ENCODE data around the gene HNF1B.
"Not testable (repeated sequence)": the region's sequence is repeated elsewhere in the genome, so short reads cannot be mapped to it uniquely, and the experiment has no call there.

HNF1B gene

DNA sequence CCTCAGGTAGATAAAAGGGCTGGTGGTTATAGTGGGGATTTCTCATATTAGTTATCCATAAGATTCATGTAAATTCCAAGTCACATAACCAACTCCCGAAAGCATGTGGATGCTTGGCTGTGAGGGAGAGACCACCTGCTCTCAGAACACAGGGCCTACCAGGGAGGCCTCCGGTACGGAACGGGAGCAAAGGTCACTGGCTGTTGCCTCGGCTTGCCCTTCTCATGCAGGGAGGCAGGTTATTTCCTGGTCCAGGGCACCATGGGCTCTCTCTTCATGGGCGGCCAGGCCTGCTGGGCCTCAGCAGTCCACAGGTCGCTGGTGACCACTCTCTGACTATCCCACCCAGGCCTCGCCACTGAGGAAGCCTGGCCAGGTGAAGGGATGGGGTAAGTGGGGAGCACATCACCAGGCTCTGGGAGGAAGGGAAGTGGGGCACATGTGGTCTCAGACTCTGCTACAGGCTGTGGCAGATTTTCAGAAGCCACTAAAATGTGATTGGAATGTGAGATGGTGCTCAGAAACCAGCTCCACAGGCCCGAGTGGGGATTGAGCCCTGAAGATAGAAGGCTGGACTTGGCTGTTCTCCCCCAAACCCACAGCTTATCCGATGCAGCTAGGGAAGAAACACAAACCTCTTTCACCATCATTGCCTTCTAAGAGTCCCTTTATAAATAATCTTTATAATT lies 45.4 kb downstream of the HNF1B start:
- no peak for DNase-seq

DNA sequence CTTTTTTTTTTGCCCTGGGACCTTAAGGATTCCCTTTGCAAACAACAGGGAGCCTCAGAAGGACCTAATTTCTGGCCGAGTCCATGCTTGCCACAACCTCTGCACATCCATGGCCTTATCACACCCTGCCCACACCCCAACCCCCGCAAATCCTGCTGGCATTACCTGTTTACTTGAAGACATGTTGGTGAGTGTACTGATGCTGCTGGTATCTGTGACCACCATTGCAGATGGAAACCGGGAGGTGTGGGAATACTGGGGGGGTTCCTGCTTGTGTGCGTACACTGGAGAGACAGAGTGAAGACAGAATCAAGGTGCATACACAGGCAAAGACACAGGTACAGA lies 46.0 kb downstream of the HNF1B start:
- no peak for DNase-seq

DNA sequence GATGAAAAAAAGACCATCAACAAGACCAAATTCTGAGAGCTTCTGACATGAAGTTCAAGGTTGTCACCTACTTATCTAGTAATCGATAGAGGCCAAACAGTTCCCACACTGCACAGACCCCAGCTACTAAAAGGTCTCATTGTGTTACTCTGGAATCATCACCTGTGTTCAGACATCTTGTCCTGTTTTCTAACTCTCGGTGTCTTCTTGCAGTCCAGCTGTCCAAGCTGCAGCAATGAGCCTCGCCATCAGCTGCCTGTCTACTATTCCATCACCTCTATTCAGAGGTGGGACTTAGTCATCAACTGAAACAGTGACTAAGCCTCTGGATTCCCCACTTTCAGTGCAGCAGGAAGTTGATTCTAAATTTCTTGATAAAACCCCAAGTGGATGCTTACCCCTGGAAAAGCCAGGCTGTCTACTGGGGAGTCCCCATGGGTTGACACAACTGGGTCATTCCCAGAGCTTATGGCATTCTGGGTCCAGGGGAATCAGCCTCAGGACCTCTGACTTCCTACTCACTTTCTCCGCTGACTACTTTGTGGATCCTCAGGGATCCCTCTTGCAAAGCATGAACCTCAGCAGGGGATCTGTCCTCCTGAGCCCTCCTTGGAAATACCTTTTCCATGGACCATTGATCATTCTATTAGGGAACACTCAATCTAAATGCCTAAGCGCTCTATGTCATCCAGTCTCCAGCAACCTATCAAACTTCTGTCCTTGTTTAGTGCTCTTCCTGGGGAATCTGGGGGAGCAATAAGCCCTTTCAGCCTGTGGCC lies 46.5 kb downstream of the HNF1B start:
- DNase-seq = no peak

DNA sequence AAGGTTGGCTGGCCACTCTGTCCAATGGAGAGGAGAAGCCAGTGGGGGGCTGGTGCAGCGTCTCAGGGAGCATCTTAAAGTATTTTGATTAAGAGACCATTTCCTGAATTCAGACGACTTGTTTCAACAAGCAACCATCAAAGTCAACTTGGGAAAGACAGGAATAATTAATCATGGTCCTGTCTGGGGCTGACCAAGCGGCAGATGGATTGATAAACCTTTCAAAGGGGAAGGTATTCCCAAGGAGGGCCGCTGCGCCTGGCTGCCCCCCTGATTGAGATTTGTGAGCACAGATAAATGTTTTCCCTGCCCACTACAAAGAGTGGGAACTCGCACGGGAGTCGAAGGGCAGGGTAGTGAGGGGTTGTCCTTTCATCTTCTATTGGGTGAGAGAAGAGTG lies 47.5 kb downstream of the HNF1B start:
- no peak for DNase-seq

DNA sequence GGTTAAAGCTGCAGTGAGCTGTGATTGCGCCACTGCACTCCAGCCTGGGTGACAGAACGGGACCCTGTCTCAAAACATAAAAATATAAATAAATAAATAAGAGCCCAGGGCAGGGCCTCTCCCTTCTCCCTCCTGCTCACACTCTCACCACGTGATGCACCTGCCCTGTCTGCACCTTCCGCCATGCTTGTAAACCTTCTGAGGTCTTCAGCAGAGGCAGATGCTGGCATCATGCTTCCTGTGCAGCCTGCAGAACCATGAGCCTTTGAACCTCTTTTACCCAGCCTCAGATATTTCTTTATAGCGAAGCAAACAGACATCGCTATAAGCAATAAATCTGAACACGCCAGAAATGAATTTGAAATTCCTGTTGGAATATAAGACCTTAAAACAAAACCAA lies 48.5 kb downstream of the HNF1B start:
- DNase-seq = no peak

- no peak for DNase-seq
Observed at GRCh38 chr17:37695726-37696125, 49.1 kb downstream of the HNF1B start.

DNA sequence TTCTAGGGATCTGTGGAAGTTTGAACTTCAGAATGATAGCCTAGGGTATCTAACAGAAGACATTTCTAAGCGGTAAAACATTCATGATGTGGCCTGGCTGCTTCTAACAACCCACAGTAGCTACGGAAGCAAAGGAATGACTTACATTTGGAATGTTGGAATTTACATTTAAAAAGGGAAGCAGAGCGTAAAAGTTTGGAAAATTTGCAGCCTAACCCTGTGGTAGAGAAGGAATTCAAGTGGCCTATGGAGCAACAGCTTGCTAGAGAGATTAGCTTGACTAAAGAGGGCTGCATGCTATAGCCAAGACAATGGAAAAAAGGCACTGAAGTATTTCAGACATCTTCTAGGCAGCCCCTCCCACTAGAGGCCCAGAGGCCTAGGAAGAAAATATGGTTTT lies 50.1 kb downstream of the HNF1B start:
- no peak for DNase-seq

DNA sequence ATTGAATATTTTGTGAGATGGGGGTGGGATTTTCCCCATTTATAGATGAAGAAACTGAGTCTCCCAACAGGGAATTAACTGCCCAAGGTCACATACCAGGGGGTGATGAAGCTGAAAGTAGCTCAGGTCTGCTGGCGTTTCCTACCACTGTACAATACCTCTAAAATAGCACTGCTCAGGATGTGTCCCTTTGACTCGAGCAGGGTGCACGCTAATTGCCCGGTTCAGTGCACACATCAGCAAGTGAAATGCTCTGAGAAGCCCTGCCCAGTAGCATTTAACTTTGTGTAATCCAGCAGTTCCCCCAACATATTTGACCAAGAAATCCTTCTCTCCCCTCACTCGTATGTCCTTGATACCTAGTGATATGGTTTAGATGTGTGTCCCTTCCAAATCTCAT lies 51.5 kb downstream of the HNF1B start:
- no peak for DNase-seq

GRCh38 chr17:37691807-37692206 lies 53.1 kb downstream of the HNF1B start:
- DNase-seq = no peak

DNA sequence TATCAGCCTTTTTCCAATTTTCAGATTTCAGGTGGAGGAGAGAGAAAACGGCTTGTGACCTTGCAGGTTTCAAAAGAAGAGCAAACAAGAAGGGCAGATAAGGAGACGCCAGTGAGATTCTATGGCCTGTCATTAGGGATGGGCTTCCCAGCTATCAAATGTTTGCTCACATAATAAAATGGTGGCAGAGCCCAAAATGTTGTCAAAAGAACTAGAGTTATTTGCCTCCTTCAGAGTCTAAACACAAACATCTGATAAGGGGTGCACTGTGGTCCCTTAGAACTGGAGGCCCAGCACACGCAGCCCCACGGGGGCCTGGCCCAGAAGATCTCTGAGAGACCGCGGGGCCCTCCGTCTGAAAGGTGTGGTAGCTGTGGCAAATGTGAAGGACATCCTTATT lies 55.5 kb downstream of the HNF1B start:
- DNase-seq = no peak

GRCh38 chr17:37683454-37683984 lies 61.3 kb downstream of the HNF1B start:
- no peak for DNase-seq

DNA sequence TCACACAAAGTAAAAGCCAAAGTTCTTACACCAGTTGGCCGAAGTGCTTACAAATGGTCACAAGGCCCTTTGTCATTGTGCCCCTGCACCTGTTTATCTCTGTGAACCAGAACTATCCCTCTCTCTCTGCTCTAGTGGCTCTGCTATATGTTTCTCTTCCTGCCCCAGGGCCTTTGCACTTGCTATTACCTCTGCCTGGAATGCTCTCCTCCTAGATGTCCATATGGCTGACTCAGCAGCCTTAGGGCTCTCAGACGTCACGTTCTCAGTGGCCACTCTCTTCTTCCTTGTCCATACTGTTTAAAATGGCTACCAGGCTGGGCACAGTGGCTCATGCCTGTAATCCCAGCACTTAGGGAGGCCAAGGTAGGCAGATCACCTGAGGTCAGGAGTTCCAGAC lies 62.9 kb downstream of the HNF1B start:
- no peak for DNase-seq

DNA sequence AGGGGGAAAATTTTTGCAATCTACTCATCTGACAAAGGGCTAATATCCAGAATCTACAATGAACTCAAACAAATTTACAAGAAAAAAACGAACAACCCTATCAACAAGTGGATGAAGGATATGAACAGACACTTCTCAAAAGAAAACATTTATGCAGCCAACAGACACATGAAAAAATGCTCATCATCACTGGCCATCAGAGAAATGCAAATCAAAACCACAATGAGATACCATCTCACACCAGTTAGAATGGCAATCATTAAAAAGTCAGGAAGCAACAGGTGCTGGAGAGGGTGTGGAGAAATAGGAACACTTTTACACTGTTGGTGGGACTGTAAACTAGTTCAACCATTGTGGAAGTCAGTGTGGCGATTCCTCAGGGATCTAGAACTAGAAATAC lies 64.9 kb downstream of the HNF1B start:
- DNase-seq = not testable (repeated sequence)

DNA sequence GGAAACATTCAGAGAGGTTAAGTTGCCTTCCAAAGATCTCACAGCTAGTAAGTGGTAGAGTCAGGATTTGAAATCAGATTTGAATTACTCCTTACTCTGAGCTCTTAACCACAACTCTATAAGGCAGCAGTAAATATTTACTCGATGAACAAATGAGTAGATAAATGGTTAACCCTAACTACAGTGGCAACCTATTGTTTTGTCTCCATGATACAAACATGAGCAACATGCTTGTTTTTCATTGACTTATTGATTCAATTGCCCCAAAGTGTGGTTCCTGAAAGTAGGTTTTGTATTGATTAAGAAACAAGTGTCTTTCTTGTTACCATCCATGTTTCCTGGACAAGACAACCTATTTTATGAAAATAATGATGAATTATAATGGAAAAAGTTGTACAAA lies 66.8 kb downstream of the HNF1B start:
- no peak for DNase-seq

DNA sequence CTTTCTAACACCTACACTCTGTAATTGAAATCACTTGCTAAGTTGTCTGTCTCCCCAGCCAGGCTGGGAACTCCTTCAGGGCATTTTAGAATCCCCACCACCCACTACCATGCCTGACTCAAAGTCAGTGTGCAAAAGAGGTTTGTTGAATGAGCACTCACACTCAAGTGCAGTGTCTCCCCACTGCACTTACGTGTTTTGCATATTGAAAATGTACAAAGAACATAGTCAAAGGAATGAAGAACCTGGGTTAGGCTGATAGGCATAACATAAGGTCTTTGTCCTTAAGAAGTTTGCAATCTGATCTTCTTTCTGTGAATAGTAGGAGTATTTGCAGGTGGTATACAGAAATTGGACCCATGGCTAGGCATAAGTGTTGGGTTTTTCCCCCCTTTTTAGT lies 67.8 kb downstream of the HNF1B start:
- no peak for DNase-seq

DNA sequence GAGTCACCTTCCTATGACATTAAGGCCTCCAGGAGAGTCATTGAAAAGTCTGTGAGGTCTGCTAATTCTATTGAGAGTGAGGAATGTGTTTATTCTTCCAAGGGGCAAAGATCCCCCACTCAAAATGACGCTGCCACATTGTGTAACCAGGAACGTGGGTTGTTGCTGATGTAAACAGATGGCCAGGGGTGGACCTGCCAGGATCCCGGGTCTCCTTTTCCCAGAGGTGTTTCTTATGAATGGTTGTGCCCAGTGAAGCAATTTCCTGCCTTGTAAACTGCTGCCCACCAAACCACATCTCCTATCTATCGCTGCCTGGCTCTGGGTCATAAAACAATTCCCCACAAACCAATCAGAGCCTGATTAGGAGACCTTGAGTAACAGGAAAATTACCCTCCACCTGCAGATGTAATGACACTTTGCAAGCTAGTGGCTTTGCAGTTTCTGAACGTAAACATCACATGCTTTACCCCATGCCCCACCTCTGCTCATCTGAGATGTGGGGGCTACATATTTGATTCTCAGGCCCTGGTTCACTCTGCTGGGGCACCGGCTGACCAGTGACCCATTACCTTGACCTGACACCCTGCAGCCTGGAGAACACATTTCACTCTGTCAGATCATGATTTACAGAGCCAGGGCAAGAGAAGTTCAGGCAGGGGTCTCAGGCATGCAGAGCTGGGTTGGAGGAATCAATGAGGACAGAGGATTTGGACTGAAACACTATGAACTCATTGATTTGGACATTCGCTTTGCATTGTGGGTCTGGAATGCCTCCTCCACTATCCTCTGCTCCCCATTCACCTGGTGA lies 68.5 kb downstream of the HNF1B start:
- no peak for DNase-seq

DNA sequence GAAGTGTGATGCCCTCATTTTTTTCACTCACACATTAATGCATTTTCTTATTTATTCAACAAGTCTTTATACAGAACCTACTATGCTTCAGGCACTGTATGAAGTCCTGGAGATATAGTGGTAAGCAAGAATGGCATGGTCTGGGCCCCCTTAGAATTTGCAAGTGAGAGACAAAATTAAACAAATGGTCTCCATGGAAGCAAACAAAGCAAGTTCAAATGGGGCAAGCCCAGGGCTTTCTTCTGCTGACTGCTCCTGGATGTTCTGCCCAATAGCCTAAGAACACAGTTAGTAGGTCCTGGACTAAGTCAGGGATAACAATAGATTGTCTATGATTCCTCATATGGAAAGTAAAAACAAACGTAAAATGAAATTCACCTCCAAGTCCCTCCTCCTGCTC lies 70.3 kb downstream of the HNF1B start:
- DNase-seq = no peak

DNA sequence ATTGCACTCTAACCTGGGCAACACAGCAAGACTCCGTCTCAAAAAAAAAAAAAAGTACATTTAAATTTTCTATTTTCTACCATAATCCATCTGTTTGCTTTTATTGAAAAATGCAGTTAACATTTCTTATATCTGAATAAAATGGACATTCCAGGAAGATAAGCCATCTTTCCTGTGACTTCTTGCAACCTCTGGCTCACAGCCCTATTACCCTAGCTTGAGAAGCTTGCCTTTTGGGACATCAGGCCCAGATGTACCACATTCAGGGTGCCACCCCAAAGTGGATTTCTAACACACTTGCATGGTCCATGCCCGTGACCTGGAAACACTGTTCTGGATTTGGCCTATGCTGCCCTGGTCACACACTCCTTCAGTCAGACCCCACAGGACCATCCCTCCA lies 71.5 kb downstream of the HNF1B start:
- DNase-seq = no peak

- DNase-seq = no peak
Observed at GRCh38 chr17:37672548-37673078, 72.2 kb downstream of the HNF1B start.

DNA sequence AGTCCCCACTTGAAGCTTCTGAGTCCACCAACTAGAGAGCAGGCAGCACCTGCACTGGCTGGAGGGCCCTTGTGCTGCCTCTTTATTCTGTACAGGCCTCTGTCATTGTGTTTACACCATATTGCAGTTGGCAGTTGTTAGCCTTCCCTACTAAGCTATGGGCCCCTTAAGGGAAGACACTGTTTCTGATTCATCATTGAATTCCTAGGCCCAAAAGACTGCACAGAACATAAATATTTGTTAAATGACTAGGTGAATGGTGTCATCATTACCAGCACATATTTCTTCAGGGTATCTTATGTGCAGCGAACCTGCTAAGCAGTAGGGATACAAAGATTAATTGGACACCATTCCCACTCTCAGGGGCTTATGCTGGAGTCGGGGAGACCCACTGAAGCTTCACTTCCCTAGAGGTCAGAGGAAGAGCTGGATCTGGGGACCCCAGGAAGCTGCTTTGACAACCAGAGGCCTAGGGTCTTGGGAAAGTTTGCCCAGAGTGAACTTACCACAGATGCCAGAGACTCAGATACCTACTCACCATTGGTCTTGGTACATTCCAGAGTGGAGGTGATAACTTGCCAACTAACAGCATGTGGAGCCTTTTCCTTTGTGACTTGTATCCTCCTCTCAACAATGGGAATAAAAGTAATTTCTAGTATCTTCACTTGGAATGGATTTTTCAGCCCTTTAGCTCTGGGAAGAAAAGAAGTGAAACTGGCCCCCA lies 72.9 kb downstream of the HNF1B start:
- DNase-seq = no peak

DNA sequence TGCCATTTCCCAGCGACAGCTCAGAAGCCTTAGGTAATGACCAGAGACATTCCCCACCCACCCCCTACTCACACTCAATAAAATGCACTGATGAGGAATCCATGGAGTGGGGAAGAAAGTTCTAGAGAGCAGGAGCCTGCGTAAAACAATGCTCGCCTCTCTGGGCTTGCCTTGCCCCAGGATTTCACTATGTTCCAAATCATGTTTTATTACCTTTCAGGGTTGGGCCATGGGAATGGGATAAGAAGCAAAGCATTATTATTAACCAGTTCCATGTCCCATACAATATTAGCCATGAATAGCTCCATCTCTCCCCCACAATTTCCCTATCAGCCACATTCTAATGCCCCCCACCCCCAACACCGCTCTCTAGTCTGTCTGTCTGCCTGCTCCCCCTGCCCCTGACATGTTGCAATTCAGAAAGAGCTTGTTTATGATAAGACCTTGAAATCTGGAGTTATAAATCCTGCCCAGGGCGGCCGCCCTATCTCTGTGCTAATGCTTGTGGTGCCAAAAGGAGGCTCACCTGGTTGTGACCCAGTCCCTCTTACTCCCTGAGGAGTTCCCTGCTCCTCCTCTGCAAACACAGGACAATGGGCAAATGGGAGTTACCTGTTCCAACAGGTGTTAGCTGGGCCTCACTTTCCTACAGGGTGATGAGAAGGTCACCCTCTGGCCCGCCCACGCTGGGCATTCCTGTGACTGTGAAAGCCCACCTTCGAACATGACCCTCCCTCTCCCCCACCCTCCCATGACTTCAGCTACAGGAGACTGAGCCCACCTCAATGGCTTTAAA lies 73.6 kb downstream of the HNF1B start:
- no peak for DNase-seq

DNA sequence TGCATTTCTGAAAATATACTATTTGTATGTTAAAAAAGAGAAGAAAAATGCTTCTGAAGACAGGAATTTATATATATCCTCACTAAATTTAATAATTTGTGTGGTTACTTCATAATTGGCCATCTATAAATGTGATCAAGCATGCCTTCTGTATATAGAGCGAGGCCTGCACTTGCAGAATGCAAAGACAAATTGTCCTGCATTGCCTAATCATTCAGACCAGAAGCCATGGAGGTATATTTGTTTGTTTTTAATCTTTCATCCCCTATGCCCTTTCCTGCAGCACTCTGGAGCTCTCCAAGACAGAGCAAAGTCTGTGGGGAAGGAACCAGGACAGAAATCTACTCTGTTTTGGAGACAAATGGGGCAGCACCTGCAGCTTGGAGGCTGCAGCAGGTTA lies 77.8 kb downstream of the HNF1B start:
- DNase-seq = no peak
